ENCODE data around the gene DYRK1B.

Gene DYRK1B

GRCh38 chr19:39845933-39846677 lies 12.1 kb upstream of the DYRK1B start, which contains the start of gene FBL:
Gene FBL, minus strand, starts transcription at chr19:39846379. Its CDS starts 79 bp downstream, at chr19:39846300.
- Histone ChIP-seq H2AK5ac (ENCODE audit: low read length) (no peak within 1 kb of the TSS), H2BK5ac (ENCODE audit: low read length) (peak within 1 kb of the TSS; percentile 35), H4K5ac (ENCODE audit: low read length) (peak within 1 kb of the TSS; percentile 97), H3K4me3 (ENCODE audit: low read length) (peak within 1 kb of the TSS; percentile 99), H3K4me2 (ENCODE audit: low read length) (peak within 1 kb of the TSS; percentile 98), H3K79me2 (ENCODE audit: control insufficient read depth, insufficient read depth, low read length) (peaks cover 48% of the 10 kb centered on the region), H4K8ac (ENCODE audit: low read depth, low read length) (no peak within 1 kb of the TSS), H3K79me1 (ENCODE audit: low read length) (peaks cover 9% of the 10 kb centered on the region), H3K18ac (ENCODE audit: low read length) (peak within 1 kb of the TSS; percentile 21), H3K27me3 (ENCODE audit: insufficient read depth, low read length, poor library complexity) (no peaks in the 10 kb centered on the region), H2BK120ac (ENCODE audit: low read depth, low read length) (no peak within 1 kb of the TSS), H3K23ac (ENCODE audit: low read length) (peak within 1 kb of the TSS; percentile 89), H3K4ac (ENCODE audit: low read depth, low read length) (peak within 1 kb of the TSS; percentile 63), H3K36me3 (ENCODE audit: control insufficient read depth, insufficient read depth, low read length) (no peaks in the 10 kb centered on the region), H3K9ac (ENCODE audit: low read length) (peak within 1 kb of the TSS; percentile 99), H2BK15ac (replicated peaks; ENCODE audit: low read depth) (no peak within 1 kb of the TSS), H3K4me1 (ENCODE audit: control insufficient read depth, low read depth, low read length) (peaks cover 15% of the 10 kb centered on the region), H3K27ac (ENCODE audit: low read depth, low read length) (peak within 1 kb of the TSS; percentile 33), H3K56ac (ENCODE audit: low read length) (peak within 1 kb of the TSS; percentile 98)
- peak; percentile 88 for DNase-seq
- no CpG with 5 or more reads among the region's 57 CpGs for WGBS (ENCODE audit: extremely low coverage, insufficient coverage, low lambda C conversion rate)

GRCh38 chr19:39845584-39845932 lies 11.6 kb upstream of the DYRK1B start:
- Histone ChIP-seq H3K56ac (ENCODE audit: low read length) (peak overlapping the region; percentile 98), H3K27me3 (ENCODE audit: insufficient read depth, low read length, poor library complexity) (no peaks in the 10 kb centered on the region), H3K4me1 (ENCODE audit: control insufficient read depth, low read depth, low read length) (peaks cover 15% of the 10 kb centered on the region), H3K23ac (ENCODE audit: low read length) (peak overlapping the region; percentile 89), H3K36me3 (ENCODE audit: control insufficient read depth, insufficient read depth, low read length) (no peaks in the 10 kb centered on the region), H4K8ac (ENCODE audit: low read depth, low read length) (no peak overlapping the region), H2BK15ac (replicated peaks; ENCODE audit: low read depth) (no peak overlapping the region), H3K79me2 (ENCODE audit: control insufficient read depth, insufficient read depth, low read length) (peaks cover 53% of the 10 kb centered on the region), H3K18ac (ENCODE audit: low read length) (no peak overlapping the region), H3K4ac (ENCODE audit: low read depth, low read length) (no peak overlapping the region), H2BK5ac (ENCODE audit: low read length) (no peak overlapping the region), H3K27ac (ENCODE audit: low read depth, low read length) (peak overlapping the region; percentile 33), H3K4me3 (ENCODE audit: low read length) (peak overlapping the region; percentile 99), H3K79me1 (ENCODE audit: low read length) (peaks cover 9% of the 10 kb centered on the region), H3K9ac (ENCODE audit: low read length) (peak overlapping the region; percentile 99), H4K5ac (ENCODE audit: low read length) (no peak overlapping the region), H2BK120ac (ENCODE audit: low read depth, low read length) (no peak overlapping the region), H3K4me2 (ENCODE audit: low read length) (peak overlapping the region; percentile 98), H2AK5ac (ENCODE audit: low read length) (no peak overlapping the region)
- WGBS (ENCODE audit: extremely low coverage, insufficient coverage, low lambda C conversion rate) = no CpG with 5 or more reads among the region's 17 CpGs
- DNase-seq = peak; percentile 27

GRCh38 chr19:39845172-39845571 lies 11.2 kb upstream of the DYRK1B start:
- no peak for DNase-seq
- Histone ChIP-seq H4K8ac (ENCODE audit: low read depth, low read length) (no peak overlapping the region), H2BK5ac (ENCODE audit: low read length) (no peak overlapping the region), H3K79me1 (ENCODE audit: low read length) (peaks cover 9% of the 10 kb centered on the region), H3K27me3 (ENCODE audit: insufficient read depth, low read length, poor library complexity) (no peaks in the 10 kb centered on the region), H3K56ac (ENCODE audit: low read length) (peak overlapping the region; percentile 98), H3K4me3 (ENCODE audit: low read length) (peak overlapping the region; percentile 99), H3K23ac (ENCODE audit: low read length) (peak overlapping the region; percentile 80), H3K4me1 (ENCODE audit: control insufficient read depth, low read depth, low read length) (peaks cover 15% of the 10 kb centered on the region), H3K36me3 (ENCODE audit: control insufficient read depth, insufficient read depth, low read length) (no peaks in the 10 kb centered on the region), H3K79me2 (ENCODE audit: control insufficient read depth, insufficient read depth, low read length) (peaks cover 57% of the 10 kb centered on the region), H4K5ac (ENCODE audit: low read length) (no peak overlapping the region), H3K18ac (ENCODE audit: low read length) (no peak overlapping the region), H3K27ac (ENCODE audit: low read depth, low read length) (no peak overlapping the region), H2BK120ac (ENCODE audit: low read depth, low read length) (no peak overlapping the region), H3K4me2 (ENCODE audit: low read length) (peak overlapping the region; percentile 98), H2AK5ac (ENCODE audit: low read length) (no peak overlapping the region), H3K9ac (ENCODE audit: low read length) (peak overlapping the region; percentile 99), H2BK15ac (replicated peaks; ENCODE audit: low read depth) (no peak overlapping the region), H3K4ac (ENCODE audit: low read depth, low read length) (no peak overlapping the region)
- WGBS (ENCODE audit: extremely low coverage, insufficient coverage, low lambda C conversion rate) = no CpG with 5 or more reads among the region's 5 CpGs

- H4K5ac ChIP-seq (ENCODE audit: low read length) = no peak overlapping the region
- H2BK120ac ChIP-seq (ENCODE audit: low read depth, low read length) = no peak overlapping the region
- H3K18ac ChIP-seq (ENCODE audit: low read length) = no peak overlapping the region
- no peak overlapping the region for H3K4ac ChIP-seq (ENCODE audit: low read depth, low read length)
- peaks cover 2% of the 10 kb centered on the region for H3K36me3 ChIP-seq (ENCODE audit: control insufficient read depth, insufficient read depth, low read length)
- no peak overlapping the region for H2BK15ac ChIP-seq (replicated peaks; ENCODE audit: low read depth)
- peaks cover 66% of the 10 kb centered on the region for H3K79me2 ChIP-seq (ENCODE audit: control insufficient read depth, insufficient read depth, low read length)
- no peak overlapping the region for H3K23ac ChIP-seq (ENCODE audit: low read length)
- H3K27ac ChIP-seq (ENCODE audit: low read depth, low read length) = no peak overlapping the region
- H3K4me2 ChIP-seq (ENCODE audit: low read length) = peak overlapping the region; percentile 98
- H3K9ac ChIP-seq (ENCODE audit: low read length) = peak overlapping the region; percentile 99
- H2AK5ac ChIP-seq (ENCODE audit: low read length) = no peak overlapping the region
- peak overlapping the region; percentile 52 for H3K56ac ChIP-seq (ENCODE audit: low read length)
- peaks cover 16% of the 10 kb centered on the region for H3K79me1 ChIP-seq (ENCODE audit: low read length)
- no peak overlapping the region for H3K4me3 ChIP-seq (ENCODE audit: low read length)
- no peak overlapping the region for H4K8ac ChIP-seq (ENCODE audit: low read depth, low read length)
- H3K27me3 ChIP-seq (ENCODE audit: insufficient read depth, low read length, poor library complexity) = no peaks in the 10 kb centered on the region
- H3K4me1 ChIP-seq (ENCODE audit: control insufficient read depth, low read depth, low read length) = peaks cover 15% of the 10 kb centered on the region
- no peak overlapping the region for H2BK5ac ChIP-seq (ENCODE audit: low read length)
- DNase-seq = peak; percentile 45
- WGBS (ENCODE audit: extremely low coverage, insufficient coverage, low lambda C conversion rate) = no CpG with 5 or more reads among the region's 4 CpGs
Measured at GRCh38 chr19:39843919-39844793, 10.2 kb upstream of the DYRK1B start.

- Histone ChIP-seq H3K18ac (ENCODE audit: low read length) (no peak overlapping the region), H3K4me1 (ENCODE audit: control insufficient read depth, low read depth, low read length) (peaks cover 15% of the 10 kb centered on the region), H3K36me3 (ENCODE audit: control insufficient read depth, insufficient read depth, low read length) (peaks cover 8% of the 10 kb centered on the region), H2AK5ac (ENCODE audit: low read length) (no peak overlapping the region), H2BK5ac (ENCODE audit: low read length) (no peak overlapping the region), H3K27ac (ENCODE audit: low read depth, low read length) (no peak overlapping the region), H3K23ac (ENCODE audit: low read length) (no peak overlapping the region), H3K4me3 (ENCODE audit: low read length) (no peak overlapping the region), H4K5ac (ENCODE audit: low read length) (no peak overlapping the region), H2BK15ac (replicated peaks; ENCODE audit: low read depth) (no peak overlapping the region), H3K9ac (ENCODE audit: low read length) (peak overlapping the region; percentile 13), H3K27me3 (ENCODE audit: insufficient read depth, low read length, poor library complexity) (no peaks in the 10 kb centered on the region), H4K8ac (ENCODE audit: low read depth, low read length) (no peak overlapping the region), H2BK120ac (ENCODE audit: low read depth, low read length) (no peak overlapping the region), H3K79me2 (ENCODE audit: control insufficient read depth, insufficient read depth, low read length) (peaks cover 74% of the 10 kb centered on the region), H3K79me1 (ENCODE audit: low read length) (peaks cover 22% of the 10 kb centered on the region), H3K56ac (ENCODE audit: low read length) (no peak overlapping the region), H3K4me2 (ENCODE audit: low read length) (no peak overlapping the region), H3K4ac (ENCODE audit: low read depth, low read length) (no peak overlapping the region)
- no peak for DNase-seq
- no CpG with 5 or more reads among the region's 7 CpGs for WGBS (ENCODE audit: extremely low coverage, insufficient coverage, low lambda C conversion rate)
Measured at GRCh38 chr19:39842693-39843435, 8.9 kb upstream of the DYRK1B start.

Measured in mesendoderm (in vitro differentiated cells).